Keratinocyte (primary cell): Measurements from ENCODE around the gene TMEM80. TPM values are rescaled to one million over a fixed set of nuclear protein-coding genes. Genes with fewer than 3 reads are reported as not detected.

Experiments
- DNase-seq: peaks from one replicate; pipeline ENCODE4 v3.0.0-alpha.2; 2011; ENCODE audit warnings: low read depth, missing footprints, low spot score
- FAIRE-seq: peaks from 2 replicates; lab custom pipeline; 2011; peaks lifted over from hg19 to GRCh38; lab: Jason Lieb, UNC
- H2AFZ ChIP-seq: 2 replicates; pipeline ENCODE4 v1.6.0; 2012; ENCODE audit warnings: low read length, control low read depth, inconsistent platforms; ENCODE audit not compliant: control insufficient read depth
- H3K27ac ChIP-seq: 2 replicates; pipeline ENCODE4 v1.5.1; 2011; ENCODE audit warnings: low read length; ENCODE audit not compliant: control insufficient read depth, insufficient read depth
- H3K27me3 ChIP-seq: 3 replicates; pipeline ENCODE4 v1.6.0; 2011; ENCODE audit warnings: low read length; ENCODE audit not compliant: control insufficient read depth, insufficient read depth; ENCODE audit errors: extremely low read depth
- H3K36me3 ChIP-seq, 2 experiments: 2 replicates in 1 of 2; 3 replicates in 1 of 2; pipeline ENCODE4 v1.5.1; 2011; ENCODE audit warnings: low read length in 2 of 2, mild to moderate bottlenecking in 1 of 2; ENCODE audit not compliant: control insufficient read depth in 2 of 2, insufficient read depth in 2 of 2; ENCODE audit errors: extremely low read depth in 1 of 2
- H3K4me1 ChIP-seq: 3 replicates; pipeline ENCODE4 v1.5.1; 2011; ENCODE audit warnings: low read length; ENCODE audit not compliant: control insufficient read depth, insufficient read depth; ENCODE audit errors: extremely low read depth
- H3K4me2 ChIP-seq: 3 replicates; pipeline ENCODE4 v1.6.0; 2011; ENCODE audit warnings: low read depth, low read length; ENCODE audit not compliant: control insufficient read depth, insufficient read depth; ENCODE audit errors: extremely low read depth
- H3K4me3 ChIP-seq, 3 experiments: fragments of 200-600 bp in 1 of 3; sonication (generic) in 1 of 3; 2 replicates in 2 of 3; 3 replicates in 1 of 3; pipeline ENCODE4 v1.5.1; 2011 to 2016; ENCODE audit warnings: low read length in 3 of 3, mild to moderate bottlenecking in 3 of 3, control low read depth in 2 of 3, inconsistent platforms in 1 of 3, low read depth in 1 of 3, mixed read lengths in 1 of 3, mixed run types in 1 of 3, moderate library complexity in 1 of 3; ENCODE audit not compliant: control insufficient read depth in 2 of 3, insufficient read depth in 2 of 3; ENCODE audit errors: extremely low read depth in 1 of 3
- H3K79me2 ChIP-seq: 2 replicates; pipeline ENCODE4 v1.6.0; 2012; ENCODE audit warnings: low read length; ENCODE audit not compliant: control insufficient read depth, insufficient read depth
- H3K9ac ChIP-seq: 3 replicates; pipeline ENCODE4 v1.6.0; 2011; ENCODE audit warnings: low read length; ENCODE audit not compliant: control insufficient read depth, insufficient read depth; ENCODE audit errors: extremely low read depth
- H3K9me1 ChIP-seq: 3 replicates; pipeline ENCODE4 v1.6.0; 2011; ENCODE audit warnings: low read length; ENCODE audit not compliant: control insufficient read depth, insufficient read depth; ENCODE audit errors: extremely low read depth
- H3K9me3 ChIP-seq: 2 replicates; pipeline ENCODE4 v1.5.1; 2012; ENCODE audit warnings: low read depth, low read length; ENCODE audit not compliant: control insufficient read depth
- H4K20me1 ChIP-seq: 3 replicates; pipeline ENCODE4 v1.6.0; 2011; ENCODE audit warnings: low read length; ENCODE audit not compliant: control insufficient read depth, insufficient read depth; ENCODE audit errors: extremely low read depth
- EZH2 ChIP-seq: IDR thresholded peaks from one replicate; pipeline ENCODE4 v1.6.1; 2012; ENCODE audit warnings: inconsistent platforms, mild to moderate bottlenecking, low read length, moderate library complexity
- dilution Hi-C: fragments of 300-500 bp; cut with MboI; formaldehyde crosslinking; loops from one replicate; pipeline ENCODE4 v1.7.0; 2020; ENCODE audit warnings: low sequenced_read_pairs; ENCODE audit not compliant: extremely low pct_ligation_motif_present
- polyA plus RNA-seq, 5 experiments: library from polyadenylated mRNA; depleted of rRNA in 3 of 5; stranded (reverse) in 3 of 5; stranded (forward) in 1 of 5; unstranded in 1 of 5; fragments of >200 nt; gene quantifications; 1 replicate in 1 of 5; 2 replicates in 3 of 5; 3 replicates in 1 of 5; pipeline versions ENCODE4 v1.2.1 to v1.2.3, GENCODE V29; 2011 to 2012; ENCODE audit warnings: missing spikeins in 2 of 5, low read depth in 1 of 5, low replicate concordance in 1 of 5
- TF ChIP-seq, protein P1 (sequence below), 3 experiments: IDR thresholded peaks in 1 of 3; conservative IDR thresholded peaks in 1 of 3; optimal IDR thresholded peaks in 1 of 3; 2 replicates in 2 of 3; 3 replicates in 1 of 3; pipeline versions ENCODE3 to v1.5.1; 2011; ENCODE audit warnings: low read length in 3 of 3, mild to moderate bottlenecking in 3 of 3, moderate library complexity in 2 of 3, control low read depth in 1 of 3, inconsistent platforms in 1 of 3; ENCODE audit not compliant: insufficient read depth in 2 of 3; ENCODE audit errors: extremely low read depth in 1 of 3

The TMEM80 gene
- polyA plus RNA-seq, 1 donor (not counting 4 experiments of a cell fraction or from before 2014, with no cell fraction given): 29.8 TPM

DNA sequence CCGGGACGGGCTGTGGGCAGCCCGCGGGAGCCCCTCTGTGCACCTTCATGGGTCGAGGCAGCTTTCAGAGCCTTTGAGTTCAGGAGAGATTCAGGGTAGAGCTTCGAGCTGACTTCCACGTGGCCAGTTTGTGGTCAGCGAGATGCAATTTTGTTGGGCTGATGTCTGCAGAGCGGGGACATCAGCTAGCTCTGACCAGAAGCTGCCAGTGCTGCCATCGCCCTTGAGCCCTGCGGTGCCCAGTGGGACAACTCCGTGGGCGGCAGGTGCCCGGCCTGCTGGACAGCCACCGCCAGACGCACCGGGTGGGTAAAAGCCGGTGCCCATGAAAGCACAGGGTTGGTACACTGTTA lies 52.4 kb downstream of the TMEM80 start:
- peak overlapping the region; percentile 90 to 97 (median 95) for H3K4me3 ChIP-seq
- peak overlapping the region; percentile 37 for H2AFZ ChIP-seq
- peak overlapping the region; percentile 96 for H3K4me2 ChIP-seq
- DNase-seq (no peak), FAIRE-seq (no peak)
- peaks cover 4 to 9% of the 10 kb centered on the region in 2 experiments for H3K36me3 ChIP-seq
- no peaks in the 10 kb centered on the region for H3K9me1 ChIP-seq
- peak overlapping the region; percentile 90 for H3K9ac ChIP-seq
- H4K20me1 ChIP-seq: no peaks in the 10 kb centered on the region
- H3K4me1 ChIP-seq: peaks cover 16% of the 10 kb centered on the region
- TF ChIP-seq, protein P1, sequence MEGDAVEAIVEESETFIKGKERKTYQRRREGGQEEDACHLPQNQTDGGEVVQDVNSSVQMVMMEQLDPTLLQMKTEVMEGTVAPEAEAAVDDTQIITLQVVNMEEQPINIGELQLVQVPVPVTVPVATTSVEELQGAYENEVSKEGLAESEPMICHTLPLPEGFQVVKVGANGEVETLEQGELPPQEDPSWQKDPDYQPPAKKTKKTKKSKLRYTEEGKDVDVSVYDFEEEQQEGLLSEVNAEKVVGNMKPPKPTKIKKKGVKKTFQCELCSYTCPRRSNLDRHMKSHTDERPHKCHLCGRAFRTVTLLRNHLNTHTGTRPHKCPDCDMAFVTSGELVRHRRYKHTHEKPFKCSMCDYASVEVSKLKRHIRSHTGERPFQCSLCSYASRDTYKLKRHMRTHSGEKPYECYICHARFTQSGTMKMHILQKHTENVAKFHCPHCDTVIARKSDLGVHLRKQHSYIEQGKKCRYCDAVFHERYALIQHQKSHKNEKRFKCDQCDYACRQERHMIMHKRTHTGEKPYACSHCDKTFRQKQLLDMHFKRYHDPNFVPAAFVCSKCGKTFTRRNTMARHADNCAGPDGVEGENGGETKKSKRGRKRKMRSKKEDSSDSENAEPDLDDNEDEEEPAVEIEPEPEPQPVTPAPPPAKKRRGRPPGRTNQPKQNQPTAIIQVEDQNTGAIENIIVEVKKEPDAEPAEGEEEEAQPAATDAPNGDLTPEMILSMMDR (optimal IDR thresholded peaks at IDR 0.05 in 1 of 3, IDR thresholded peaks at IDR 0.05 in 1 of 3, conservative IDR thresholded peaks at IDR 0.05 in 1 of 3; ENCODE audit: extremely low read depth in 1 of 3, insufficient read depth in 2 of 3, low read length in 3 of 3): no peak
- TF ChIP-seq EZH2: no peak
- dilution Hi-C loops: no loop called here
- no peaks in the 10 kb centered on the region for H3K9me3 ChIP-seq
- H3K27ac ChIP-seq: peak overlapping the region; percentile 71
- H3K79me2 ChIP-seq: peaks cover 50% of the 10 kb centered on the region
- no peaks in the 10 kb centered on the region for H3K27me3 ChIP-seq

DNA sequence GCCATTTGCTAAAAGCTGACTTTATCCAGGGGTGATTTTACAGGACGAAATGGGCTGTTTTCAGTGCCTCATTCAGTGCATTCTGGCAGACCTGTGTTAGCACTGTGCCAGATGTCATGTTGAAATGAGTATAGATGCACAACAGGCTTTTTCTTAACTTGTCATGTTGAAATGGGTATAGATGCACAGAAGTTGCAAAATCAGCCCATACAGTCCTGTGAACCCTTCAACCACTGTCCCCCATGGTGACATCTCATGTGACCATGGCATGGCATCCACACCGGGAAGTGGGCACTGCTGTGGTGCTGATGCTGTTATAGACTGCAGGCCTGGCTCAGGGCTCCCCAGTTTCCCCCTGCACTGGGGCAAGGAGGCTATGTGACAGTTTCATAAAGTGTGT lies 54.1 kb downstream of the TMEM80 start:
- Histone ChIP-seq H3K4me1 (peaks cover 16% of the 10 kb centered on the region), H3K4me2 (peak overlapping the region; percentile 17), H3K9ac (no peak overlapping the region), H4K20me1 (no peaks in the 10 kb centered on the region), H3K9me3 (no peaks in the 10 kb centered on the region), H3K4me3 (no peak overlapping the region), H2AFZ (no peak overlapping the region), H3K36me3 (peaks cover 4 to 9% of the 10 kb centered on the region in 2 experiments), H3K79me2 (peaks cover 61% of the 10 kb centered on the region), H3K27ac (no peak overlapping the region), H3K27me3 (no peaks in the 10 kb centered on the region), H3K9me1 (no peaks in the 10 kb centered on the region)
- TF ChIP-seq, protein P1 (optimal IDR thresholded peaks at IDR 0.05 in 1 of 3, IDR thresholded peaks at IDR 0.05 in 1 of 3, conservative IDR thresholded peaks at IDR 0.05 in 1 of 3; ENCODE audit: extremely low read depth in 1 of 3, insufficient read depth in 2 of 3, low read length in 3 of 3): no peak
- no peak for TF ChIP-seq EZH2
- no peak for DNase-seq
- dilution Hi-C loops: no loop called here
- no peak for FAIRE-seq

Other genes starting within 250 kb of the TMEM80 start
- 21.6 to 36.7 TPM (median 31.7 TPM) in 3 replicates for gene PTDSS2, start 245.5 kb upstream of the TMEM80 start, polyA plus RNA-seq
- gene RNH1, start 188.6 kb upstream of the TMEM80 start, polyA plus RNA-seq: 92.0 to 171 TPM (median 108 TPM) in 3 replicates
- gene HRAS, start 160.2 kb upstream of the TMEM80 start, polyA plus RNA-seq: 112 to 164 TPM (median 122 TPM) in 3 replicates
- gene LRRC56, start 158.3 kb upstream of the TMEM80 start, polyA plus RNA-seq: 0.14 to 0.44 TPM (median 0.28 TPM) in 3 replicates
- gene LMNTD2, start 135.1 kb upstream of the TMEM80 start, polyA plus RNA-seq: 0.94 to 1.5 TPM (median 1.2 TPM) in 3 replicates
- 23.1 to 63.6 TPM (median 24.3 TPM) in 3 replicates for gene RASSF7, start 134.8 kb upstream of the TMEM80 start, polyA plus RNA-seq
- gene PHRF1, start 119.3 kb upstream of the TMEM80 start, polyA plus RNA-seq: 10.7 to 15.2 TPM (median 13.7 TPM) in 3 replicates
- 7.1 to 10.9 TPM (median 9.5 TPM) in 3 replicates for gene IRF7, start 79.9 kb upstream of the TMEM80 start, polyA plus RNA-seq
- gene CDHR5, start 70.9 kb upstream of the TMEM80 start, polyA plus RNA-seq: not detected in 3 replicates
- gene SCT, start 68.6 kb upstream of the TMEM80 start, polyA plus RNA-seq: not detected in 3 replicates
- gene DRD4, start 58.5 kb upstream of the TMEM80 start, polyA plus RNA-seq: not detected in 3 replicates
- 8.1 to 13.1 TPM (median 8.2 TPM) in 3 replicates for gene DEAF1, start 594 bp upstream of the TMEM80 start, polyA plus RNA-seq
- 81.4 to 297 TPM (median 114 TPM) in 3 replicates for gene EPS8L2, start 10.4 kb downstream of the TMEM80 start, polyA plus RNA-seq
- gene TALDO1, start 51.6 kb downstream of the TMEM80 start, polyA plus RNA-seq: 162 to 200 TPM (median 170 TPM) in 3 replicates
- 24.4 to 48.0 TPM (median 24.6 TPM) in 3 replicates for gene GATD1, start 81.7 kb downstream of the TMEM80 start, polyA plus RNA-seq
- gene CEND1, start 94.3 kb downstream of the TMEM80 start, polyA plus RNA-seq: not detected in 3 replicates
- gene SLC25A22, start 102.5 kb downstream of the TMEM80 start, polyA plus RNA-seq: 8.4 to 21.2 TPM (median 13.5 TPM) in 3 replicates
- 2.5 to 6.4 TPM (median 2.9 TPM) in 3 replicates for gene PIDD1, start 109.4 kb downstream of the TMEM80 start, polyA plus RNA-seq
- gene RPLP2, start 114.2 kb downstream of the TMEM80 start, polyA plus RNA-seq: 632 to 1,901 TPM (median 797 TPM) in 3 replicates
- gene PNPLA2, start 123.1 kb downstream of the TMEM80 start, polyA plus RNA-seq: 5.3 to 14.3 TPM (median 10.2 TPM) in 3 replicates
- gene CRACR2B, start 132.1 kb downstream of the TMEM80 start, polyA plus RNA-seq: 0.17 to 1.1 TPM (median 0.34 TPM) in 3 replicates
- gene CD151, start 137.1 kb downstream of the TMEM80 start, polyA plus RNA-seq: 434 to 997 TPM (median 500 TPM) in 3 replicates
- 145 to 308 TPM (median 245 TPM) in 3 replicates for gene POLR2L, start 146.7 kb downstream of the TMEM80 start, polyA plus RNA-seq
- 42.1 to 73.0 TPM (median 70.8 TPM) in 3 replicates for gene TSPAN4, start 147.0 kb downstream of the TMEM80 start, polyA plus RNA-seq
- gene CHID1, start 215.0 kb downstream of the TMEM80 start, polyA plus RNA-seq: 23.0 to 37.4 TPM (median 27.2 TPM) in 3 replicates
- 42.4 to 79.1 TPM (median 47.8 TPM) in 3 replicates for gene AP2A2, start 230.1 kb downstream of the TMEM80 start, polyA plus RNA-seq